GM21423 (cell line): ENCODE results near the gene TRABD.
A peak's percentile ranks its signal among the peaks of the same experiment; 100 is the strongest.

Source experiments
- ATAC-seq: cut with Tn5 transposase; IDR thresholded peaks from one replicate; pipeline ENCODE4 v1.9.1; 2021; ENCODE audit warnings: mild to moderate bottlenecking, moderate library complexity; ENCODE audit not compliant: unreplicated experiment

Gene TRABD

GRCh38 chr22:50233223-50233622 is 47.5 kb downstream of the TRABD start:
- no peak for ATAC-seq

DNA sequence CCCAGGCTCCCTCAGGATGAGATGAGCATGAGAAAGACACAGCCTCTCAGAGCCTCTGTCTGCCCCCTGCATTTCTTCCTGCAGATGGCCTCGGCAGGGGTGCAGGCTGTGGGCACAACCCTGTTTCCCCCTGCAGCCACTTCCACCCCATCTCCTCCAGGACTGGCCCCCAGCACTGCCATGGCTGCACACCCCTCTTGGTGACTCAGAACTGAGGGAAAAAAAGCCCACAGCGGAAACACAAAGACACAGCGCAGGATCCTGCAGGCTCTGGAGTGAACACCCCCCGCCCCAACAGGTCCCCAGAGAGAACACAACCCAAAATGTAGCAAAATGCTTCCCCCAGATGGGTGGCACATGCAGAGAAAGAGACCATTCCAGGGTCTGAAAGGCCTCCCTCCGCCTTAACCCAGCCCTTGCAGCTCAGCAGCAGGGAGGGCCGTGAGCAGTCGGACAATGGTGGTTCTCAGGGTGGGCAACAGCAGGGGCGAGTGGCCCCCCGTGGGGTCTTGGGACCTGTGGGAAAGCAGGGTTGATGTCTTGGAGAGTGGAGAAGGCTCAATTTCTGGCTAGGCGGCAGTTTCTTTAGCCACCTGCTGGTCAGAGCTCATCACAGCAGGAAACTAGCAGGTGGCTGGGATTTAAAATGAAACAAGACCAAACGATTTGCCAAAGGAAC is 51.2 kb downstream of the TRABD start:
- ATAC-seq = no peak

DNA sequence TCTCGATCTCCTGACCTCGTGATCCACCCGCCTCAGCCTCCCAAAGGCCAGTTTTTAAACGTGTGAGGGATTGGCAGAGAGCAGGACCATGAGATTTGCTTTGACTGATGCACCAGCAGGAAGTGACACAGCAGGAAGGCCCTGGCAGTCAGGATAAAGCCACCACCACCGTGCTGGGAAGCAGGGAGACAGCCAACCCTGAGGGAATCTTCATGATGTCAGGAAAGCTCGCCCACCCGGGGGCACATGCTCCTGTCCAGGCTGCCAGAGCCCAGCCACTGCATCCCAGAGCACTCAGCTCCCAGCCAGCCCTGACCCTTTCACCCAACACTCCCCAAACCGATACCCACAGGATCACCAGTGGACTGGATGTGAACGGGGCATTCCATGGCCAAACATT is 53.0 kb downstream of the TRABD start:
- ATAC-seq = no peak

GRCh38 chr22:50242406-50242949 is 56.8 kb downstream of the TRABD start:
- no peak for ATAC-seq

GRCh38 chr22:50243685-50244419 is 58.1 kb downstream of the TRABD start:
- peak; percentile 2 for ATAC-seq

DNA sequence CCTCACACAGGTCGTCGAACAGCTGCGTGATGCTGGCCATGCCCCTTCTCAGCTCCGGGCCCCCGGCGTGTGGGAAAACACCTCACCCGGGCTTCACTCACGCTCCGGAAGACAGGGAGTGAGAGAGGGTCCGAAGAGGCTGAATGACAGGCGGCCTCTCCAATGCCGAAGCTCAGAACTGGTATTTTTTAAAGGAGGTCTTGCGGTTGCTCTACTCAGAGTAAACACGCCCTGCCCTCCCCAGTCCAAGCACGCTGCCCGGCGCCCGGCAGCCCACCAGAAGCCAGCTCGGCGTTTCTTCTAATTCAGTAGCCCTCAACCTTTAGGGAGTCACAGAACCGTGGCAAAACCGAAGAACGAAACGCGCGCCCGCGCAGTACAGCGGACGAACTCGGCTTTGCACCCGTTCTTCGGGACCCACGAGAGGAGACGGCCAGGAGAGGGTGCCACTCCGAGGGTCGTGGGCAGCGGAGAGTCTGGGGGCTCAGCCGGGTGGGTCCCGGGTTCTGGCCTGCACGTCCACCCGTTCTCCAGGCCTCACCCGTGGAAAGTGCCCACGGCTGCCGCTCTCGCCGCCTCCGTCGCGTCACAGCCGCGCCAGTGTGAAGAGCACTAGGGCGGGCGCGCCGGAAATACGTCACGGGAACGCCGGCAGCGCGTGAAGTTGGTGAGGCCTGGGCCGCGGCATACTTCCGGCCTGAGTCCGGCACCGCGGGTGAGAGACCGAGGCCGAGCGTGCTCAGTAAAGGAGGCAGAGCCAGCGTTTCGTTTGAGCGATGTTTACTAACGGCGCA is 58.9 kb downstream of the TRABD start, which contains the start of gene TUBGCP6:
Gene TUBGCP6, minus strand, starts transcription at position 604 of the 794 bp plus-strand sequence. Its CDS starts 564 bp downstream, at position 40.
- peak; percentile 78 for ATAC-seq

DNA sequence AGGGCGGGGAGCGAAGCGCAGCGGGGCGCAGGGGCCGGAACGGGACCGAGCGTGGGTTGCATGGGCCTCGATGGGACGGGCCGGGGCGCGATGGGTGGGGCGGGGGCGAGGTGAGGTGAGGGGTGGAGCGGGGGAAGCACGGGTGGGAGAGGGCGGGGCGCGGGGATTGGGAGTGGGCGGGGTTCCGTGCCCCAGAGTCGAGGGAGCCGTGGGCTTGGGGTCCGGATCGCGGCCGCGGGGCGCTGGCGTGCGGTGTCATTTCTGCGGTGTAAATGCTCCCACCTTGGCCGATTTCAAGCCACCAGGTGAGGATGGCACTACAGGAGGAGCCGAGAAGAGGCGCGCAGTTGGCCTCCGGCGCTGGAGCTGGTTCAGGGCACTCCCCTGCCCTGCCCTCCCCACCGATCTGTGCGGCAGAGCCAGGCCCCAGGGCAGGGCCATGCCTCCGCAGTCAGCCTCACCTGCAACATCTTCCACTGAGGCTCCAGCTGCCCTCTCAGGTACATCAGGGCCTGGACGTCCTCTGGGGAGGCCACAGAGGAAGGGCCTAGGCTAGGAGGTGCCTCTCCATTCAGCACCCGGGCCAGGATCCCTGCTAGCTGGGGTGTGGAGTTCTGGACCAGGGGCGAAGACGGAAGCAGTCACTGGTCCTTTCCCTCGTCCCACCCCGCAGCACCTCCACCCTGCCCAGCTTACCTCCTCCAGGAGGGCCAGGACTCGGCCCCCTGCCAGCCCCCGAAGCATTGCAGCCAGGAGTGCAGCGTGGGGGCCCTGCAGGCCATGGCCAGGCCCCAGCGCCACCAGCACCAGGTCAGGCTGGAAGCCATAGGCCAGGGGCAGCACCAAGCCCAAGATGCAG is 59.7 kb downstream of the TRABD start:
- ATAC-seq = no peak

DNA sequence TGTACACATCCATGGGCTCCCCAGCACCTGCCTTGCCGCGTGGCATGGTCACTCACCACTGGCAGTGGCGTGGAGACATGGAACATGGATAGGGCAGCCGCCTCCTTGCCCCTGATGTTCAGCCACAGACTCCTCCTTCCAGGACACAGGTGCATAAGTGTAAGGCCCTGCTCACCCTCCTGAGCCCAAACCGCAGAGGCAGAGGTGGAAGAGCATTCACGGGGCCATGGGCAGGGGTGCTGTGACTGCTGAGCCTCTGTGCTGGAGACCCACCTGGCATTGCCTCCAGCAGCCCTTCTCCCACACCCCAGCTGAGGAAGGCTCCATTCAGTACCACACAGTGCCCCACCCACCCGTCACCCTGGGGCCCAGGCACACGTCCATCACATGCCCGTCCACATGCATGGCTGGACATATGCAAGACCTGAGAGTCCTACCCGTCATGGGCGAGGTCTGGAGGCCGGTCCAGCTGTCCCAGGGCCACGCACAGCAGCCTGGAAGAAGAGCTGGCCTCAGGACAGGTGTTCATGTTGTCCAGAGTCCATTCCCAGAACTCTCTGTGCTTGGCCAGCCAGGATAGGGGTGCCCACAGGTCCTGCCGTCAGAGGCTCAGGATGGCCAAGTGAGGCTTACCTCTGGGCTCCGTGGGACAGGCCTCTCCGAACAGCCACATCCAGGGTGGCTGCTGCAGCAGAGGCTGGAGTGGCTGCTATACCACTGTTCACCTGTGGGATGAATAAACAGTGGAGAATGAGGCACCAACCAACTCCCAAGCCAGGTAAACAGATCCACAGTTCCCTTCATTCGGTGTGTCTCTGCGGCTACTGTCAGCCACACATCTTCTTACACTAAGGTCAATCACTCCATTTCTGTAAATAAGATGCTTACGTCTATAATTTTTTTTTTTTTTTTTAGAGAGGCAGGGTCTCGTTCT is 60.8 kb downstream of the TRABD start:
- ATAC-seq = no peak

GRCh38 chr22:50247748-50248147 is 62.0 kb downstream of the TRABD start:
- ATAC-seq = no peak

DNA sequence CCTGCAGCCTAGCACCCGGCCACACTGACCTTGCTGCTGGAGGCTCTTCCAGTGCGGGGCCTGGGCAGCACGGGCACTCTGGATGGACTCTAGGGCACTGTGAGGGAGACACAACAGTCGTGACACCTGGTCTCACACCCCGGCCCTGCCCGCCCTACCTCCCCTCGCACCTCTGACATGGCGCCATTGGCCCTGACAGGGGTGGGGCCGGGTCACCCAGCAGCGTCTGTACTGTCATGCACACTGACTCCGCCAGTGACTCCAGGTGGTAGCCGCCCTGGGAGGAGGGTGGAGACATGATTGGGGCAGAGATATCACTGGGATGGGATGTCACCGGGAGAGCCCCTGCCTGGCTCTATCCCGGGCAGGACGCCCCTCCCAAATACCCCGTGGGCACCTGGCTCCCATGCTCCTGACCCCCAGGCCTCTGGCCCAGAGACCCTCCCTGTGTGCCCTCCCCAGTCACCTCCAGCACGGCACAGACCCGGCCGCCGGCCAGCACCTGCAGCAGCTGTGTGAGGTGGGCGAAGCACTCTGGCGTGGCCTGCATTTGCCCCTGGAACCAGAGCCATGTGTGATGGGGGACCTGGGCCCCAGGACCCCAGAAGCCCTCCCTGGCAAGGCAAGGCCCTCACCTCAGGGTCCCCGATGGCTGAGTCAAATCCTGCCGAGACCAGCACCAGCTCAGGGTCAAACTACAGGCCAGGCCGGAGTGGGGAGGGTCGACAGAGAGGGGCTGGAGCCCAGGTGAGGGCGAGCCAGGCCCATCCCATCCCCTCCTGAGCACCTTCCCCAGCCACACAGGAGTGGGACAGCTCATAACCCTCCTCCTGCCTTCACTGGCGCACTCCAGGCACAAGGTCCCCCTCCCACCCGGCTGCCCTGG is 62.7 kb downstream of the TRABD start:
- no peak for ATAC-seq
